ENCODE data around the gene XCR1. TPM values are rescaled to one million over a fixed set of nuclear protein-coding genes. Genes with fewer than 3 reads are reported as not detected.
"Not testable (repeated sequence)": the region's sequence is repeated elsewhere in the genome, so short reads cannot be mapped to it uniquely, and the experiment has no call there.

XCR1 gene
- total RNA-seq, 4 donors from 2014 or later, result under 0.01 to 0.07 (median 0.04) TPM; not detected in 1

GRCh38 chr3:46007280-46007679 is 20.0 kb downstream of the XCR1 start:
- Histone ChIP-seq H3K27ac (peak overlapping the region in 2 of 4 donors; percentile 43 to 46), H3K36me3 (no peaks in the 10 kb centered on the region), H3K4me3 (no peak overlapping the region), H3K27me3 (no peaks in the 10 kb centered on the region), H3K9me3 (no peaks in the 10 kb centered on the region), H3K4me1 (peaks cover 0 to 6% (median 5%) of the 10 kb centered on the region in 3 donors)
- TF ChIP-seq, protein P1, sequence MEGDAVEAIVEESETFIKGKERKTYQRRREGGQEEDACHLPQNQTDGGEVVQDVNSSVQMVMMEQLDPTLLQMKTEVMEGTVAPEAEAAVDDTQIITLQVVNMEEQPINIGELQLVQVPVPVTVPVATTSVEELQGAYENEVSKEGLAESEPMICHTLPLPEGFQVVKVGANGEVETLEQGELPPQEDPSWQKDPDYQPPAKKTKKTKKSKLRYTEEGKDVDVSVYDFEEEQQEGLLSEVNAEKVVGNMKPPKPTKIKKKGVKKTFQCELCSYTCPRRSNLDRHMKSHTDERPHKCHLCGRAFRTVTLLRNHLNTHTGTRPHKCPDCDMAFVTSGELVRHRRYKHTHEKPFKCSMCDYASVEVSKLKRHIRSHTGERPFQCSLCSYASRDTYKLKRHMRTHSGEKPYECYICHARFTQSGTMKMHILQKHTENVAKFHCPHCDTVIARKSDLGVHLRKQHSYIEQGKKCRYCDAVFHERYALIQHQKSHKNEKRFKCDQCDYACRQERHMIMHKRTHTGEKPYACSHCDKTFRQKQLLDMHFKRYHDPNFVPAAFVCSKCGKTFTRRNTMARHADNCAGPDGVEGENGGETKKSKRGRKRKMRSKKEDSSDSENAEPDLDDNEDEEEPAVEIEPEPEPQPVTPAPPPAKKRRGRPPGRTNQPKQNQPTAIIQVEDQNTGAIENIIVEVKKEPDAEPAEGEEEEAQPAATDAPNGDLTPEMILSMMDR (IDR thresholded peaks at IDR 0.05), result no peak
- TF ChIP-seq POLR2AphosphoS5 (IDR thresholded peaks at IDR 0.05) (no peak), EP300 (IDR thresholded peaks at IDR 0.05) (no peak), POLR2A (IDR thresholded peaks at IDR 0.05) (no peak)
- ATAC-seq, result no peak

- H3K27me3 ChIP-seq, result no peaks in the 10 kb centered on the region
- TF ChIP-seq EP300 (IDR thresholded peaks at IDR 0.05) (no peak), POLR2AphosphoS5 (IDR thresholded peaks at IDR 0.05) (peak; percentile 69)
- H3K36me3 ChIP-seq, result no peaks in the 10 kb centered on the region
- peaks cover 0 to 6% (median 5%) of the 10 kb centered on the region in 3 donors for H3K4me1 ChIP-seq
- no peak overlapping the region for H3K4me3 ChIP-seq
- WGBS, 2 donors (ENCODE audit: low coverage in 1 of 2), result 56 to 69% methylated on average over 4 of the region's 5 CpGs
- no peaks in the 10 kb centered on the region for H3K9me3 ChIP-seq
- peak overlapping the region in 3 of 4 donors; percentile 37 to 46 (median 43) for H3K27ac ChIP-seq
- ATAC-seq, result peak; percentile 86
These were observed 20.8 kb downstream of the XCR1 start for GRCh38 chr3:46006238-46007032.

- not testable (repeated sequence) for H3K4me3 ChIP-seq, H3K27me3 ChIP-seq, H3K9me3 ChIP-seq, ATAC-seq, H3K4me1 ChIP-seq, H3K27ac ChIP-seq, H3K36me3 ChIP-seq
These were observed 23.6 kb downstream of the XCR1 start for GRCh38 chr3:46003706-46004105.

DNA sequence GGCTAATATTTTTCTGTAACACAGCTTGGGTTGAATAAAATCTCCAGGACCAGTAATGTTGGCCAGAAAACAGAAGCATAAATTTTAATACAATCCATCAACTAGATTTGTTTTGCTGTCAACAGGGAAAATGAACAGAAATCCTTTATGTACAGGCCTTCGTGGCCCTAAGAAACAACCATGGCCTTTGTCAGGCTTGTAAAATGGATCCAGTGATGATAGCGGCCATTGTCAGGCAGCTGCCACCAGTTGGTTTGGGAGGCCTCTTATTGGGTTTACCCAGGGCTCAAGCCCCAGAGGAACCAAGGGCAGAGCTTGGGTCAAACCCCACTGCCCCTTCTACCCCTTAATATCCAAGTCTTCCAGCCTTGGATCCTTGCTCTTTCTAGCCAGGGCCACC is 26.1 kb downstream of the XCR1 start:
- no peaks in the 10 kb centered on the region for H3K9me3 ChIP-seq
- peaks cover 0 to 5% (median 1%) of the 10 kb centered on the region in 3 donors for H3K4me1 ChIP-seq
- 82% methylated on average over 2 of the region's 2 CpGs; no CpG with 5 or more reads in 1 of the 2 donors for WGBS, 2 donors (ENCODE audit: low coverage in 1 of 2)
- no peaks in the 10 kb centered on the region for H3K27me3 ChIP-seq
- H3K4me3 ChIP-seq, result no peak overlapping the region
- ATAC-seq, result no peak
- TF ChIP-seq, protein P1 (IDR thresholded peaks at IDR 0.05), result no peak
- no peak for TF ChIP-seq EP300 (IDR thresholded peaks at IDR 0.05)
- TF ChIP-seq POLR2AphosphoS5 (IDR thresholded peaks at IDR 0.05), result no peak
- TF ChIP-seq POLR2A (IDR thresholded peaks at IDR 0.05), result no peak
- no peaks in the 10 kb centered on the region for H3K36me3 ChIP-seq
- H3K27ac ChIP-seq, result no peak overlapping the region

DNA sequence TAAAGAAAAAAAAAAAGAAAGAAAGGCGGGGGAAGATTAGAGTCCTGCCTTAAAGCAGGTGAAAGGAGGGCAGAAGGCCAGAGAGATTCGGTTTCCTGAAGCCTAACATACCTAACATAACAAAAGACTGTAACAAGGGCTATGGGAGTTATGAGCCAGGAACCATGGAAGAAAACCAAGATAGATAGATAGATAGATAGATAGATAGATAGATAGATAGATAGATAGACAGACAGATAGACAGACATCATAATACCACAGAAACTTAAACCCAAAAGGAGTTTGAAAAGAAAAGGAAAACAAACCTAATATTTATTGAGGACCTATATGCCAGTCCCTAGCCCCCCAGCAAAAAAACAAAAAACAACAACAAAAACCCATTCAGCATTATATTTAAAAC is 29.3 kb downstream of the XCR1 start:
- ATAC-seq, result no peak
- WGBS, 2 donors (ENCODE audit: low coverage in 1 of 2), result 60 to 73% methylated on average over 1 of the region's 2 CpGs
- no peak overlapping the region for H3K4me3 ChIP-seq
- no peak overlapping the region for H3K27ac ChIP-seq
- no peaks in the 10 kb centered on the region for H3K27me3 ChIP-seq
- H3K9me3 ChIP-seq, result no peaks in the 10 kb centered on the region
- peaks cover under 1 to 30% (median 17%) of the 10 kb centered on the region in 3 donors for H3K4me1 ChIP-seq
- TF ChIP-seq POLR2AphosphoS5 (IDR thresholded peaks at IDR 0.05), result no peak
- no peaks in the 10 kb centered on the region for H3K36me3 ChIP-seq

DNA sequence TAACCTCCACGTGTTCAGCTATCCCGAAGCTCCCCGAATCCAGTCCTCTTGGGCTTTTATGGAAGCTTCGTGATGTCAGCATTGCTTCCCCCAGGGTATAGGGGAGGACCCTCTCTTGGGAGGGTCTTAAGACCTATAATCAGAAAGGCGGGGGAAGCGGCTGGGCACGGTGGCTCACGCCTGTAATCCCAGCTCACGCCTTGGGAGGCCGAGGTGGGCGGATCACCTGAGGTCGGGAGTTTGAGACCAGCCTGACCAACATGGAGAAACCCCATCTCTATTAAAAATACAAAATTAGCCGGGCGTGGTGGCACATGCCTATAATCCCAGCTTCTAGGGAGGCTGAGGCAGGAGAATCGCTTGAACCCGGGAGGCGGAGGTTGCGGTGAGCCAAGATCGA is 29.8 kb downstream of the XCR1 start:
- ATAC-seq, H3K4me3 ChIP-seq, H3K36me3 ChIP-seq, H3K27me3 ChIP-seq, H3K9me3 ChIP-seq, H3K27ac ChIP-seq: not testable (repeated sequence)
- peaks cover 5 to 34% (median 21%) of the 10 kb centered on the region in 3 donors for H3K4me1 ChIP-seq
- 96% methylated on average over 4 of the region's 19 CpGs; no CpG with 5 or more reads in 1 of the 2 donors for WGBS, 2 donors (ENCODE audit: low coverage in 1 of 2)
